Fibroblast of pulmonary artery (primary cell): ENCODE measurements around the gene C12orf42.

Experiments
- DNase-seq: peaks from one replicate; pipeline ENCODE4 v3.0.0-alpha.2; 2010; ENCODE audit warnings: low read depth
- H3K4me3 ChIP-seq: replicated peaks from 2 replicates; pipeline ENCODE4 v1.5.1; 2011; ENCODE audit warnings: low read depth, mild to moderate bottlenecking, control low read depth, low read length, moderate library complexity
- CTCF ChIP-seq: IDR thresholded peaks from 2 replicates; pipeline ENCODE4 v1.5.1; 2011; ENCODE audit warnings: mild to moderate bottlenecking, control low read depth, low read length, inconsistent platforms; ENCODE audit errors: missing control alignments

C12orf42 gene

GRCh38 chr12:103470664-103471063 lies 25.1 kb downstream of the C12orf42 start:
- no peak for TF ChIP-seq CTCF
- DNase-seq: no peak
- H3K4me3 ChIP-seq: no peak overlapping the region

- DNase-seq: no peak
- no peak overlapping the region for H3K4me3 ChIP-seq
- no peak for TF ChIP-seq CTCF
These were observed 26.0 kb downstream of the C12orf42 start for GRCh38 chr12:103469719-103470118.

- no peak for DNase-seq
- no peak overlapping the region for H3K4me3 ChIP-seq
- no peak for TF ChIP-seq CTCF
These were observed 26.9 kb downstream of the C12orf42 start for GRCh38 chr12:103468837-103469236.

- DNase-seq: no peak
- no peak overlapping the region for H3K4me3 ChIP-seq
- no peak for TF ChIP-seq CTCF
These were observed 33.1 kb downstream of the C12orf42 start for GRCh38 chr12:103462675-103463074.

- DNase-seq: no peak
- H3K4me3 ChIP-seq: no peak overlapping the region
- TF ChIP-seq CTCF: no peak
These were observed 38.3 kb downstream of the C12orf42 start for GRCh38 chr12:103457471-103457870.

GRCh38 chr12:103456006-103456405 lies 39.8 kb downstream of the C12orf42 start:
- no peak overlapping the region for H3K4me3 ChIP-seq
- no peak for TF ChIP-seq CTCF
- no peak for DNase-seq

GRCh38 chr12:103455020-103455763 lies 40.6 kb downstream of the C12orf42 start:
- no peak for DNase-seq
- no peak for TF ChIP-seq CTCF
- no peak overlapping the region for H3K4me3 ChIP-seq
